NK-92 (cell line): Measurements from ENCODE around the gene TEDC1.

Experiments used
- DNase-seq: peaks from one replicate; lab custom pipeline; 2025; ENCODE audit not compliant: unreplicated experiment; lab: John Stamatoyannopoulos, UW

TEDC1 gene

DNA sequence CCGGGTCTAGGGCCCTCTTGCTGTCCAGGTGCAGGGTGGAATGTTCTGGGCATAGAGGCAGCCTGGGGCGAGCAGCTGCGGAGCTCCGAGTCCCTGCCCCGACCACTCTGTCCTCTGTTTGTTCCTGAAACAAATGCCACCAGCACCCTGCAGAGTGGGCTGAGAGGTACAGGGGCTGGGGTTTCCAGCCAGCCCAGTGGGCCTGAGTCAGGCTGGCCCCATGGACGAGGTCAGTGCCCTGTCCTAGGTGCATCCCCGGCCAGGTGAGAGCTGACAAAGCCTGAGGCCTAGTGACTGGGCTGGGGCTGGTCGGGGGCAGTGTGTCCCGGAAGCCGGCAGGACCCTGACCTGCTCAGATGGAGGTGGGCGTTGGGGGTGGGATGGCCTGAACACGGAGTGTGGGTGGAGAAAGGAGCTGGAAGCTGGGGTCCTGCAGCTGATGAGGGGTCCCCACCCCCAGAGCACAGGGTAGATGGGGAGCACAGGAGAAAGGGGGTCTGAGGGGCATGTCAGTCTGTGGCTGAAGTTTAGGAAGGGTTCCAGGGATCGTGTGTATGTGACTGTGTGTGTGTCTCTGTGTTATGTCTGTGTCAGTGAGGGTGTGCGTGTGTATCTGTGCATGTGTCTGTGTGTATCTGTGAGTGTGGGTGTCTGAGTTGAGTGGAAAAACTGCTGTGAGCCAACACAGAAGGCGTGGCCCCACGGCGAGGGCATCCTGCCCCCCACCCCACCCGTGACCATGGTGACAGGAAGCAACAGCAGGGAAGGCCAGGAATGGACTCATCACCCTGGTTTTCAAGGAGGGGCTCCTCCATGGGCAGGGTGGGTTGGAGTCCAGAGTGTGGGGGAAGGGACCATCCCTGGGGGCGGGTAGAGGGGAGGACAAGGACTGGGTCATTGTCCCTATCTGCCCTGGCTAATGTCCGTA, 6.7 kb upstream of the TEDC1 start:
- DNase-seq: no peak

DNA sequence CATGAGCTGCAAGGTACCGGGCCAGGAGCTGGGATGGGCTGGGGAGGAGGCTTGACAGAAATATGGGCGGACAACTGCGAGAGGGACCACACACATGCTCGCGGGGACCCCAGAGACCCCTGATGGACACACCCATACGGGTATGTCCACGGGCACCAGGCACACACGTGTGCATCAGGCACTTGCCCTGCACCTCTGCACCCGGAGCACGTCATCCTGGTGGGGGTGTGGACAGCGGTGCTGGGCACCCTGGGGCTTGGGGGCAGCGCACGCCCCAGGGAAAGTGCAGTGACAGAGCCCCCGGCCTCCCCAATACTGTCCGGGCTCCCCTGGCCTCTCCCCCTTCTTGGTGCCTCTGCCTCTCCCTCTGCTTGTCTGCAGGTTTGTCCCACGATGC, 6.1 kb upstream of the TEDC1 start:
- no peak for DNase-seq

DNA sequence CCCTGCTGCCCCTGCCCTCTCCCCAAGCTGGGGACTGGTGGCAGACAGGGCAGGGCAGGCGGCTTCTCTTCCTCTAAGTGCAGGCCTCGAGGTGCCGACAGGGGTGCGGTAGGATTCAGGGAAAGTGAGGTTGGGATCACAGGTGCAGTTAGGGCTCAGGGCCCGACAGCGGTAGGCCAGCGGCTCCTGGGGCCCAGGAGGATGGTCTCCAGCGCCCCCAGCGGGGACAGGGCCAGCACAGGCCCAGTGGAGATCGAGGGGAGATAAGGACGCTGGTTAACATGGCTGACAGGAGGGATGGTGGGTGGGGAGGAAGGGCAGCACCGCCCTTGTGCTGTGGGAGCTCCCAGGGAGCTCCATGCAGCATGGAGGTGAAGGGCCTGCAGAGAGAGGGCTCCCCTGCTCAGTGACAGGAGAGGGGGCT, 5.3 kb upstream of the TEDC1 start:
- no peak for DNase-seq

DNA sequence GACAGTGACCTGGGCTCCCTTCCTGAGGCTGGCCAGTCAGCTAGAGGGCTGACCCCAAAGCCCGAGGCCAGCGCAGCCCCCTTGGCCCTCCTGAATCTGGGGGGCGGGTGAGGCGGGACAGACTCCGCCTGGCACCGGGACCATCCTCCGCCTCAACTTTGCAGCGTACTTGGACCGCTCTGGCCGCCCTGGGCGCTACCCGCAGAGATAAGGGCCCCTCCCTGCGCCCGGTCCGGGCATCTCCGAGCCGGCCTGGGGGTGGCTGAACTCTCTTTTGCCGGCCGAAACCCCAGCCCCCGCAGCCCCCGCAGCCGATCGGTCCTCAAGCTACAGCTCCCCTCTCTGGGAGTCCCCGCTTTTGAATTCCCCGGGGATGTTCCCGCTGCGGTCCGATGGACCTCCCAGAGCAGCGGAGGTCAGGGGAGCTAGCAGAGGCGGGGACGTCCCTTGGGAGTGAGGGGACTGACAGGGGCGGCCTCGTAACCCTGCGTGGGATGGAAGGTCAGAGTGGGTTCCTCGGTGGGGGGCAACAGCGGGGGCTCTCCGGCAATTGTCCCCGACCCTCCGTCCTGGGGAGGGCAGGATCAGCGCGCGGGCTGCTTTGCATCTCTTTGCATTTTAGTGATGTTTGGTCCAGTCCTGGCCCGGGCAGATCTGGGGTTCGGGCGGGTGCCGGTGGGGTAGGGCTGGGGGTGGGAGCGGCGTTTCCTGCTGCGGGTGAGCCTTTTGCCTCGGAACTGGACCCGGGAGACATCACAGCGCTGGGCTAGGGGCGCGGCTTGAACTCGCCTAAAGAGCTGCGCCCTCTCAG, 4.7 kb upstream of the TEDC1 start, which contains the start of gene CRIP1:
CRIP1 (plus strand) TSS at position 724 of the 811 bp plus-strand sequence. CDS start 374 bp downstream, outside the sequence.
- DNase-seq: no peak

DNA sequence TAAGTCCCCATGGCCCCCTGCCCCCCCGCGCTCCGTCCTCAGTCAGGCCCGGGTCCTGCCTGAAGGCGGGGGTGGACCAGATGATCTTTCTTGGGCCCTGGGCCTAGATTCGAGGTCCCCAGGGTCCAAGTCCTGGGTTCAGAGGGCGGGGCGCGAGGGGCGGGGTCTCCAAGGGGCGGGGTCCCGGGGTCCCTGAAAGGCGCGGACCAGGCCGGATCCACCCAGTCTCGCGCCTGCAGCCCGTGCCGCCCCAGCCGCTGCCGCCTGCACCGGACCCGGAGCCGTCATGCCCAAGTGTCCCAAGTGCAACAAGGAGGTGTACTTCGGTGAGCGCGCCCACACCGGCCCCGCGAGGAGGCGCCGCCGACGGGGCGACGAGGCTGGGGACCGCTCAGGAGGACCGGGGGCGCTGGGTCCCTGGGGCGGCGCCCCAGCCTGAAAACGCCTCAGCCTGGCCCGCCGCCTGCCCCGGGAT, 4.0 kb upstream of the TEDC1 start:
- DNase-seq: no peak

DNA sequence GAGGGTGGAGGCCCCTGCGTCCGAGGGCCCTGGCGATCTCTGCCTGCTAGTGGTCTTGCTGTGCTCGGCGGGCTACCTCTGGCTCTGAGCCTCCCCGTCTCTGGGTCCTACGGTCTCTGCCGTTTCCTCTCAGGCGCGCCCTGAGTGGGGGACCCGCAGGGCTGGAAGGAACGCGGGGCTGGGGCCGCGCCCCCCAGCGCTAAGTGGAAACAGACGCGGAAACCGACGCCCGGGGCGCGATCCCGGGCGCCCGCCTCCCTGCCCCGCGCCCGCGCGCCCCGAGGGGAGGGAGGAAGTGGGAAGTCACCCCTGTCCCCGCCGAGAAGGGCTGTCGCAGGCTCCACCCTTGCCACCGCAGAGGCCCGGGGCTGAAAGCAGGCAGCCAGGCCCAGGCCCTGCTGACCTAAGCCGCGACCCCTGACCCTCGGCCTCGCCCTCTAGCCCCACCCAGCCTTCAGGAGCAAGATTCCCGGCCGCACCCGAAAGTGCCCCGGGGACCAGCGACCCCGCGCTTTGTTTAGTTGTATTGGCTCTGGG, 3.5 kb upstream of the TEDC1 start:
- DNase-seq: no peak

DNA sequence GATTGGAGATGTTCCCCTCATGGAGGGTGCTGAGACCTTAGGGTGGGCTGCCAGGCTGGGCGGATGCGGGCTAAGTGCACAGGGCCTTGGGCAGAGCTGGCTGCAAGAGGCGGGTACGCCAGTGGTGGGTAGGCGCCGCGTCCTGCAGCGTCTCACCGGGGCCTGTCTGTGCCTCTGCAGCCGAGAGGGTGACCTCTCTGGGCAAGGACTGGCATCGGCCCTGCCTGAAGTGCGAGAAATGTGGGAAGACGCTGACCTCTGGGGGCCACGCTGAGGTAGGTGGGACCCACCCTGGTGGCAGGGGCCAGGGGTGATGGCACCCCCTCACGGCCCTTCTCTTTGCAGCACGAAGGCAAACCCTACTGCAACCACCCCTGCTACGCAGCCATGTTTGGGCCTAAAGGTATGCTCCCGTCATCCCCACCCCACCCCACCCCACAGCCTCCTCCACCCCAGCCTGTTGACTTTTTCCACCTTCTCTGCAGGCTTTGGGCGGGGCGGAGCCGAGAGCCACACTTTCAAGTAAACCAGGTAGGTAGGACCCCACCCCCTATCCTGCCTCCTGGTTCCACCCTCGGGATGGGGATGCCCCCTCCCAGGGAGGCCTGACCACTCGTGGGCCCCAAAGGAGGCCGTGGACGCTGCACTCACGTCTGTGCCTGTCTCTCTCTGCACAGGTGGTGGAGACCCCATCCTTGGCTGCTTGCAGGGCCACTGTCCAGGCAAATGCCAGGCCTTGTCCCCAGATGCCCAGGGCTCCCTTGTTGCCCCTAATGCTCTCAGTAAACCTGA, 2.9 kb upstream of the TEDC1 start:
- no peak for DNase-seq

DNA sequence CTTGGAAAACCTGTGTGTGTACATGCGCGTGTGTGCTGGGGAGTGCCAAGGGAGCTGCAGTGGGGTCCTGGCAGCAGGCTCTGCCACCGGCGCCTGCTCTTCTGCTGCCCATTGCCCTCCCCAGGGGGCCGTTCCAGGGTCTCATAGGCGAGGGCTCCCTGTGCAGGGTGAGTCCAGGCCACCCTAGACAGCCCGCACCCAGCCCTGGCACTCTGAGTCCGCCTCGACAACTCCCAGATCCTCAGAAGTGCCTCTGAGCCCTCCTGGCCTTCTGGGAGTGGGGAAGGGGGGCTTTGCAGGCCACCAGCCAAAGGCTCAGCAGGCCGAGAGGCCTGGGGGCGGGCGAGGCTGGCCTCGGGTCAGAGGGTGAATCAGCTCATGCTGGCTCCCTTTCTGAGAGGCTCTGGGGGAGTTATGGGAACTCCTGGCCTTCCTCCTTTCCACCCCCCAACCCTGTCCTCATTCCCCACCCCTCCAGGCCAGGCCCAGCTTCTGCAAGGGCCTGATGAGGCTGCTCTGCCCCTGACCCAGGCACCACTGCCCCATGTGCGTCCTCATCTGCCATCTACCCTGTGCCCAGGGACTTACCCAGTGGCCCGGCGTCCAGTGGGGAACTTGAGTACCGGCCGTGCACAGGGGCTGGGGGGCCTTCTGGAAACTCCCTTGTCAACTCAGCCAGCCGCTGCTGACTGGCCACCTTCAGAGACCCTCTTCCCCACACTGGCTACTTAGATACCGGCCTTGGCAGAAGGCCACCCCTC, 2.1 kb upstream of the TEDC1 start:
- DNase-seq: no peak

DNA sequence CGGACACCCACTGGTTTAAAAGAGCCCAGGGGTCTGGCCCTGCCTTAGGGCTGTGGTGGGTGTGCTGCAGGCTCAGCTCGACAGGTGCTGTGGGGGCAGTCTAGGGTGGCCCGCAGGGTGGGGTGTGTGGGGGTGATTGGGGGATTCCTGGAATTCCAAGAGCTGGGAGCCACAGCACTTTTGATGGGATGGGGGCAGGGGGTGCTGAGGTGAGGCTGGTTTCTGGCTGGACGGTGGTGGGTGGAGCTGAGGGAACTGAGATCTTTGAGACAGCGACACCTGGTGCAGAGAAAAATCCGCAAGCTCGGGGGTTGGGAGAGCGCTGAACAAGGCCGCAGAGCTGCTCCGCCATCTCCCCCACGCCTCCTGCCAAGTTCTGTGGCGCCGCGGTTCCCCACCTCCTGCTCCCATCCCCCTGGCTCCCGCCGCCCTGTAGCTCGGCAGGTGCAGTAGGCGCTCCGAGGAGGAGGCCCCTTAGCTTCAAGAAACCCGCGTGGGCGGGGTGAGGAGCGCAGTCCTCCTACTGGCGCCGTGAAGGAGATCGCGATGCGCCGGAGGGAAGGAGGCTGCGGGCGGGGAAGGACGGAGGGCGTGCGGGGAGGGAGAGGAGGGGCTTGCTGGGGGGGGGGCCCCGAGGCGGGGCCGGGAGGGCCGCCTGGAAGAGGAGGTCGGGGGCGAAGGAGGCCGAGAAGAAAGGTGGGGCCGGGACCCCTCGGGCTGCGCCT, 1.3 kb upstream of the TEDC1 start:
- DNase-seq: peak; percentile 25

- no peak for DNase-seq
These were observed 827 bp upstream of the TEDC1 start for GRCh38 chr14:105490267-105490571.

GRCh38 chr14:105491366-105491973, 424 bp downstream of the TEDC1 start:
- DNase-seq: no peak

GRCh38 chr14:105492031-105492970, 1.3 kb downstream of the TEDC1 start:
- no peak for DNase-seq

DNA sequence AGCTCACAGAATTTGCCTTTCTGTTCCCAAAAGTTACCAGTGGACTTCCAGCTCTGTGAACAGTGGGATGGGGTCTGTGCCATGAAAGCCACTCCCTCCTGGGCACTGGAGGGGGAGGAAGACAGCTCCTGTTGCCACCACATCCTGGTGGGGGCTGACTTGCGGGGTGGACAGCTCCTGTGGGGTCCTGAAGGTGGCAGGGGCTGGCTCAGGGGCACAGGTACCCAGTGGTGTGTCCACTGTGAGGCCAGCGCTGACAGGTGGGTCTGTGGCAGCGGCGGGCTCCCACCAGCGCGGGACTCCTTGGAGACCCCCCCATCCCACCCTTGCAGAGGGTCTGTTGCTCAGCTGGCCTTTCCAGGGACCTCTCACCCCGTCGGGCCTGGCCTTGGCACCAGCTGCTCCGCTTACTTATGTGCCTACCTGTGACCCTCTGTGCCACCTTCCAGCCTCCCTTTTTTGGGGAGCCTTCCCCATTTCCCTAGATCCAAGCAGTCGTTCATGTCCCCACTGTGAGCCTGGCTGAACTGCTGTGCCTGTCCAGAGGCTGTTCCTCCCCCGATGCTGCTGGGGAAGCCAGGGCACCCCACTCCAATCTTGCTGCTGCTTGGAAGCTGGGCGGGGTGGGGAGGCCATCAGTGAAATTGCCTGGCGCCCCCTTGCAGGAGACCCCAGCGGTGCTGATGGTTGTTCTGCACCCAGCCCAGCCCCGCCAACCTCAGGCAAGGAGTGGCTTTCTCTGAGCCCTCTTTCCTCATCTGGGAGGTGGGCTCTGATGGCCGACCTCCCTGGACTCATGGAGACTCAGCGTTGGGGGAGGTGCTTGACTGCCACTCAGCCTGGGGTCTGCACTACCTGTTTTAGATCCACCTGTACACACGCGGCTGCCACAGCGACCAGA, 2.2 kb downstream of the TEDC1 start:
- no peak for DNase-seq

GRCh38 chr14:105493921-105494605, 3.0 kb downstream of the TEDC1 start:
- DNase-seq: no peak

GRCh38 chr14:105494606-105494929, 3.5 kb downstream of the TEDC1 start:
- DNase-seq: no peak
